CD14-positive monocyte (primary cell): Measurements from ENCODE around the gene PLPPR4. TPM values are rescaled to one million over a fixed set of nuclear protein-coding genes. Genes with fewer than 3 reads are reported as not detected.

ENCODE experiments used
- DNase-seq, 3 donors: peaks; one replicate each; pipeline ENCODE4 v3.0.0-alpha.2; 2011 to 2022
- H2AFZ ChIP-seq: 2 replicates; pipeline ENCODE4 v1.6.0; 2012; ENCODE audit warnings: mild to moderate bottlenecking, low read depth, low read length, inconsistent platforms; ENCODE audit not compliant: insufficient read depth, poor library complexity, severe bottlenecking
- H3K27ac ChIP-seq, 2 donors: 1 replicate in 1 of 2; 2 replicates in 1 of 2; pipeline ENCODE4 v1.5.1; 2012 to 2013; ENCODE audit warnings: low read length in 2 of 2, control low read depth in 1 of 2, inconsistent platforms in 1 of 2, low read depth in 1 of 2, mild to moderate bottlenecking in 1 of 2
- H3K27me3 ChIP-seq, 2 donors: one replicate each; pipeline versions ENCODE4 v1.6.0 to v1.6.1; 2011 to 2013; ENCODE audit warnings: low read length in 2 of 2; ENCODE audit not compliant: control insufficient read depth in 2 of 2, insufficient read depth in 2 of 2
- H3K36me3 ChIP-seq, 2 donors: replicated peaks in 1 of 2; 1 replicate in 1 of 2; 2 replicates in 1 of 2; pipeline versions ENCODE4 v1.5.1 to v1.6.1; 2012 to 2013; ENCODE audit warnings: low read length in 2 of 2, control low read depth in 1 of 2, inconsistent platforms in 1 of 2, mild to moderate bottlenecking in 1 of 2; ENCODE audit not compliant: insufficient read depth in 2 of 2, control insufficient read depth in 1 of 2
- H3K4me1 ChIP-seq, 2 donors: 1 replicate in 1 of 2; 2 replicates in 1 of 2; pipeline versions ENCODE4 v1.5.1 to v1.6.1; 2012 to 2013; ENCODE audit warnings: low read length in 2 of 2, control low read depth in 1 of 2, inconsistent platforms in 1 of 2, mild to moderate bottlenecking in 1 of 2, moderate library complexity in 1 of 2; ENCODE audit not compliant: insufficient read depth in 2 of 2, control insufficient read depth in 1 of 2
- H3K4me2 ChIP-seq: replicated peaks from 2 replicates; pipeline ENCODE3; 2012; ENCODE audit warnings: low read length, moderate library complexity, mild to moderate bottlenecking; ENCODE audit not compliant: poor library complexity, severe bottlenecking; ENCODE audit errors: extremely low read depth
- H3K4me3 ChIP-seq, 3 experiments: fragments of 200-600 bp in 1 of 3; sonication (generic) in 1 of 3; replicated peaks in 1 of 3; 1 replicate in 2 of 3; 2 replicates in 1 of 3; pipeline ENCODE4 v1.5.1; 2011 to 2013; ENCODE audit warnings: low read length in 3 of 3, mild to moderate bottlenecking in 3 of 3, control low read depth in 2 of 3, low read depth in 2 of 3, inconsistent platforms in 1 of 3, moderate library complexity in 1 of 3
- H3K79me2 ChIP-seq: 2 replicates; pipeline ENCODE4 v1.6.0; 2012; ENCODE audit warnings: mild to moderate bottlenecking, control low read depth, inconsistent platforms, low read length, moderate library complexity; ENCODE audit not compliant: insufficient read depth
- H3K9ac ChIP-seq: 2 replicates; pipeline ENCODE4 v1.6.0; 2017; ENCODE audit warnings: low read length, mild to moderate bottlenecking; ENCODE audit not compliant: insufficient read depth, poor library complexity, severe bottlenecking
- H3K9me3 ChIP-seq, 2 donors: replicated peaks in 1 of 2; 1 replicate in 1 of 2; 2 replicates in 1 of 2; pipeline versions ENCODE4 v1.5.1 to v1.6.1; 2012 to 2013; ENCODE audit warnings: low read length in 2 of 2, control low read depth in 1 of 2; ENCODE audit not compliant: control insufficient read depth in 1 of 2, insufficient read depth in 1 of 2
- H4K20me1 ChIP-seq: 2 replicates; pipeline ENCODE4 v1.6.0; 2012; ENCODE audit warnings: mild to moderate bottlenecking, low read length, control low read depth, moderate library complexity; ENCODE audit not compliant: insufficient read depth
- H3K27ac Mint-ChIP-seq, 7 donors: one replicate each; pipeline ENCODE4 v1.8.0; 2020; ENCODE audit warnings: mild to moderate bottlenecking in 7 of 7, mixed read lengths in 7 of 7, moderate library complexity in 6 of 7, inconsistent platforms in 2 of 7
- H3K27me3 Mint-ChIP-seq, 3 donors: one replicate each; pipeline ENCODE4 v1.8.0; 2021 to 2022; ENCODE audit warnings: low read depth in 3 of 3, mild to moderate bottlenecking in 3 of 3, mixed read lengths in 3 of 3, moderate library complexity in 3 of 3, inconsistent platforms in 1 of 3
- H3K36me3 Mint-ChIP-seq, 2 donors: one replicate each; pipeline ENCODE4 v1.8.0; 2020; ENCODE audit warnings: mixed read lengths in 2 of 2, inconsistent platforms in 1 of 2, mild to moderate bottlenecking in 1 of 2
- H3K4me1 Mint-ChIP-seq: one replicate; pipeline ENCODE4 v1.8.0; 2020; ENCODE audit warnings: mild to moderate bottlenecking, mixed read lengths
- H3K4me3 Mint-ChIP-seq, 2 donors: one replicate each; pipeline ENCODE4 v1.8.0; 2020; ENCODE audit warnings: mild to moderate bottlenecking in 2 of 2, mixed read lengths in 2 of 2, moderate library complexity in 1 of 2
- H3K9me3 Mint-ChIP-seq, 7 donors: one replicate each; pipeline ENCODE4 v1.8.0; 2020 to 2022; ENCODE audit warnings: mixed read lengths in 7 of 7, mild to moderate bottlenecking in 6 of 7, moderate library complexity in 6 of 7, inconsistent platforms in 2 of 7
- WGBS: methylation state at CpG from one replicate; pipeline ENCODE4 v1.1.5; 2013; ENCODE audit warnings: missing lambda C conversion rate; ENCODE audit not compliant: insufficient coverage; 5-methylcytosine and 5-hydroxymethylcytosine counted together
- intact Hi-C, 2 donors: fragments of 100-400 bp; cut with micrococcal nuclease; formaldehyde crosslinking; loops; one replicate each; pipeline versions ENCODE4 v1.15.0 to v1.15.1; 2023
- polyA plus RNA-seq, 3 donors: library from polyadenylated mRNA; depleted of rRNA in 1 of 3; unstranded in 2 of 3; stranded (reverse) in 1 of 3; fragments of 300-500 nt in 2 of 3; fragments of >200 nt in 1 of 3; fragmentation: Illumina TruSeq in 2 of 3; gene quantifications; 1 replicate in 2 of 3; 2 replicates in 1 of 3; pipeline ENCODE4 v1.2.3, GENCODE V29; 2012 to 2021
- TF ChIP-seq, protein P1 (sequence below): fragments of 200-600 bp; IDR thresholded peaks from one replicate; pipeline ENCODE4 v1.8.0; 2022; ENCODE audit warnings: antibody characterized with exemption, mild to moderate bottlenecking

The PLPPR4 gene
- polyA plus RNA-seq, 3 donors: not detected

DNA sequence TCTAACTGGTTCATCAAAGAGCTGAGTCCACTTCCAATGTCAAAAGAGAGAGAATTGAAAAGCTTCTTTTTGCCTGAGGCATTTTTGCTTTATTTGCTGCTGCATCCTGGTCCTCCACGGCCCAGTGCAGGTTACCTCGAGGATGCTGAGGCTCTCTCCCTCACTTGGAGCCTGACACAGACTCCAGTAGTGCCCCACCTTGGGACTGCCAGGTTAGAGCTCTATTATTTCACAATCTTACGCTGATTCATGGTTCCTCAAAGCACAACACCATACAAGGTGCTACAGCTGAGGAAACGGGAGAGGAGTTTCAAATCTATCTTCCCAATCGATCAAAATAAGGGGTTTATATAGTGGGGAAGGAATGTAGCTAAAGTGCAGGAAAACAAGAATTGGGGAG is 13.6 kb upstream of the PLPPR4 start:
- no peaks in the 10 kb centered on the region for H3K36me3 Mint-ChIP-seq
- H3K9ac ChIP-seq: no peak overlapping the region

DNA sequence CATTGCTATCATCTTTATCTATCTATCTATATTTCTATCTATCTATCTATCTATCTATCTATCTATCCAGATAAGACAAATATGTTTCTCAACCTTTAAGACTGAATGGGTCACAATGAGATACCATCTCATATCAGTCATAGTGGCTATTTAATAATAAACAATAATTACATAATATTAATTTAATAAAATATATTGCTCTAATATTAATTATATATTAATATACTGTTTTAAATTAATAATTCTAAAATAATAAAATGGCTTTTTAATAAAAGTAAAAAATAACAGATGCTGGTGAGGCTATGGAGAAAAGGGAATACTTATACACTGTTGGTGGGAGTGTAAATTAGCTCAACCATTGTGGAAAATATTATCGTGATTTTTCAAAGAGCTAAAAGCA is 13.0 kb upstream of the PLPPR4 start:
- Histone ChIP-seq H3K4me2 (no peak overlapping the region), H3K36me3 (no peaks in the 10 kb centered on the region), H3K9me3 (peaks cover under 1 to 2% of the 10 kb centered on the region in 2 donors), H3K4me1 (peaks cover 0 to 2% of the 10 kb centered on the region in 2 donors), H3K79me2 (no peaks in the 10 kb centered on the region), H3K27me3 (no peaks in the 10 kb centered on the region), H3K27ac (no peak overlapping the region), H3K4me3 (no peak overlapping the region), H2AFZ (no peak overlapping the region), H3K9ac (no peak overlapping the region), H4K20me1 (no peaks in the 10 kb centered on the region)
- Mint-ChIP-seq H3K36me3 (no peaks in the 10 kb centered on the region), H3K27ac (no peak overlapping the region), H3K27me3 (peaks cover 0 to 3% (median 2%) of the 10 kb centered on the region in 3 donors), H3K4me1 (peaks cover 3% of the 10 kb centered on the region), H3K4me3 (no peak overlapping the region), H3K9me3 (peaks cover 2 to 8% (median 5%) of the 10 kb centered on the region in 7 donors)
- intact Hi-C loops: no loop called here
- WGBS: no CpG with 5 or more reads among the region's 1 CpG
- no peak for DNase-seq
- TF ChIP-seq, protein P1, sequence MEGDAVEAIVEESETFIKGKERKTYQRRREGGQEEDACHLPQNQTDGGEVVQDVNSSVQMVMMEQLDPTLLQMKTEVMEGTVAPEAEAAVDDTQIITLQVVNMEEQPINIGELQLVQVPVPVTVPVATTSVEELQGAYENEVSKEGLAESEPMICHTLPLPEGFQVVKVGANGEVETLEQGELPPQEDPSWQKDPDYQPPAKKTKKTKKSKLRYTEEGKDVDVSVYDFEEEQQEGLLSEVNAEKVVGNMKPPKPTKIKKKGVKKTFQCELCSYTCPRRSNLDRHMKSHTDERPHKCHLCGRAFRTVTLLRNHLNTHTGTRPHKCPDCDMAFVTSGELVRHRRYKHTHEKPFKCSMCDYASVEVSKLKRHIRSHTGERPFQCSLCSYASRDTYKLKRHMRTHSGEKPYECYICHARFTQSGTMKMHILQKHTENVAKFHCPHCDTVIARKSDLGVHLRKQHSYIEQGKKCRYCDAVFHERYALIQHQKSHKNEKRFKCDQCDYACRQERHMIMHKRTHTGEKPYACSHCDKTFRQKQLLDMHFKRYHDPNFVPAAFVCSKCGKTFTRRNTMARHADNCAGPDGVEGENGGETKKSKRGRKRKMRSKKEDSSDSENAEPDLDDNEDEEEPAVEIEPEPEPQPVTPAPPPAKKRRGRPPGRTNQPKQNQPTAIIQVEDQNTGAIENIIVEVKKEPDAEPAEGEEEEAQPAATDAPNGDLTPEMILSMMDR: no peak

More for the DNA sequence above, 13.6 kb upstream of the PLPPR4 start:
- intact Hi-C loops: no loop called here
- no peaks in the 10 kb centered on the region for H3K27me3 ChIP-seq
- H3K36me3 ChIP-seq: no peaks in the 10 kb centered on the region
- Mint-ChIP-seq H3K4me3 (no peak overlapping the region), H3K27ac (no peak overlapping the region), H3K27me3 (peaks cover 0 to 3% (median 2%) of the 10 kb centered on the region in 3 donors), H3K4me1 (peaks cover 3% of the 10 kb centered on the region), H3K9me3 (peaks cover 5 to 11% (median 8%) of the 10 kb centered on the region in 7 donors)
- H3K4me3 ChIP-seq: no peak overlapping the region
- peaks cover 6% of the 10 kb centered on the region in 2 donors for H3K9me3 ChIP-seq
- no peak overlapping the region for H2AFZ ChIP-seq
- H3K79me2 ChIP-seq: no peaks in the 10 kb centered on the region
- TF ChIP-seq, protein P1: no peak
- H4K20me1 ChIP-seq: no peaks in the 10 kb centered on the region
- H3K27ac ChIP-seq: no peak overlapping the region
- no peak for DNase-seq
- peaks cover 0 to 2% of the 10 kb centered on the region in 2 donors for H3K4me1 ChIP-seq
- no peak overlapping the region for H3K4me2 ChIP-seq
- 80% methylated on average over 2 of the region's 5 CpGs for WGBS
